Measurements from ENCODE around the gene CRIP2.
A peak's percentile ranks its signal among the peaks of the same experiment; 100 is the strongest.

CRIP2 gene

GRCh38 chr14:105474483-105475268 is at the start of gene CRIP2:
CRIP2 (plus strand) TSS chr14:105474821; CDS start chr14:105474863, 42 bp downstream.
- peak in 1 of 10 donors; percentile 62 for DNase-seq
- intact Hi-C loops (cut with DNase I) = no loop called here

- intact Hi-C loops (cut with DNase I) = no loop called here
- DNase-seq = peak in 2 of 10 donors; percentile 67 to 73
These were observed 49.8 kb upstream of the CRIP2 start for GRCh38 chr14:105424861-105425260.

GRCh38 chr14:105425823-105426247 is 48.8 kb upstream of the CRIP2 start:
- intact Hi-C loops (cut with DNase I) = no loop called here
- peak in 1 of 10 donors; percentile 72 for DNase-seq

GRCh38 chr14:105426416-105427130 is 48.0 kb upstream of the CRIP2 start:
- peak in 2 of 10 donors; percentile 70 to 71 for DNase-seq
- intact Hi-C loops (cut with DNase I) = no loop called here

GRCh38 chr14:105427412-105427811 is 47.2 kb upstream of the CRIP2 start:
- DNase-seq = no peak
- intact Hi-C loops (cut with DNase I) = no loop called here

- DNase-seq = peak in 1 of 10 donors; percentile 14
- intact Hi-C loops (cut with DNase I) = no loop called here
These were observed 46.6 kb upstream of the CRIP2 start for GRCh38 chr14:105427936-105428485.

GRCh38 chr14:105430042-105430441 is 44.6 kb upstream of the CRIP2 start:
- DNase-seq = no peak
- intact Hi-C loops (cut with DNase I) = no loop called here

GRCh38 chr14:105430565-105430964 is 44.1 kb upstream of the CRIP2 start:
- intact Hi-C loops (cut with DNase I) = no loop called here
- peak in 2 of 10 donors; percentile 66 to 81 for DNase-seq

GRCh38 chr14:105431256-105431655 is 43.4 kb upstream of the CRIP2 start:
- intact Hi-C loops (cut with DNase I) = no loop called here
- peak in 2 of 10 donors; percentile 17 to 38 for DNase-seq

- no peak for DNase-seq
- intact Hi-C loops (cut with DNase I) = no loop called here
These were observed 42.0 kb upstream of the CRIP2 start for GRCh38 chr14:105432657-105433056.

GRCh38 chr14:105433161-105433605 is 41.4 kb upstream of the CRIP2 start:
- no peak for DNase-seq
- intact Hi-C loops (cut with DNase I) = no loop called here

- no peak for DNase-seq
- intact Hi-C loops (cut with DNase I) = no loop called here
These were observed 38.2 kb upstream of the CRIP2 start for GRCh38 chr14:105436402-105436801.

- no peak for DNase-seq
- intact Hi-C loops (cut with DNase I) = no loop called here
These were observed 37.5 kb upstream of the CRIP2 start for GRCh38 chr14:105436891-105437722.

- intact Hi-C loops (cut with DNase I) = no loop called here
- no peak for DNase-seq
These were observed 36.7 kb upstream of the CRIP2 start for GRCh38 chr14:105437723-105438500.

GRCh38 chr14:105439179-105439578 is 35.4 kb upstream of the CRIP2 start:
- DNase-seq = no peak
- intact Hi-C loops (cut with DNase I) = no loop called here

- DNase-seq = peak in 7 of 10 donors; percentile 37 to 93 (median 43)
- intact Hi-C loops (cut with DNase I) = no loop called here
These were observed 34.7 kb upstream of the CRIP2 start for GRCh38 chr14:105439710-105440553.

- intact Hi-C loops (cut with DNase I) = no loop called here
- DNase-seq = no peak
These were observed 34.1 kb upstream of the CRIP2 start for GRCh38 chr14:105440554-105440900.

- intact Hi-C loops (cut with DNase I) = no loop called here
- DNase-seq = no peak
These were observed 33.6 kb upstream of the CRIP2 start for GRCh38 chr14:105440992-105441391.

GRCh38 chr14:105442125-105442524 is 32.5 kb upstream of the CRIP2 start:
- DNase-seq = no peak
- intact Hi-C loops (cut with DNase I) = no loop called here
